HG02970 (cell line): ENCODE results near the gene JPH4.

Source experiments
- ATAC-seq: cut with Tn5 transposase; IDR thresholded peaks from one replicate; pipeline ENCODE4 v1.9.1; 2021; ENCODE audit warnings: mild to moderate bottlenecking, moderate library complexity, moderate number of reproducible peaks; ENCODE audit not compliant: unreplicated experiment, low FRiP score

JPH4 gene

DNA sequence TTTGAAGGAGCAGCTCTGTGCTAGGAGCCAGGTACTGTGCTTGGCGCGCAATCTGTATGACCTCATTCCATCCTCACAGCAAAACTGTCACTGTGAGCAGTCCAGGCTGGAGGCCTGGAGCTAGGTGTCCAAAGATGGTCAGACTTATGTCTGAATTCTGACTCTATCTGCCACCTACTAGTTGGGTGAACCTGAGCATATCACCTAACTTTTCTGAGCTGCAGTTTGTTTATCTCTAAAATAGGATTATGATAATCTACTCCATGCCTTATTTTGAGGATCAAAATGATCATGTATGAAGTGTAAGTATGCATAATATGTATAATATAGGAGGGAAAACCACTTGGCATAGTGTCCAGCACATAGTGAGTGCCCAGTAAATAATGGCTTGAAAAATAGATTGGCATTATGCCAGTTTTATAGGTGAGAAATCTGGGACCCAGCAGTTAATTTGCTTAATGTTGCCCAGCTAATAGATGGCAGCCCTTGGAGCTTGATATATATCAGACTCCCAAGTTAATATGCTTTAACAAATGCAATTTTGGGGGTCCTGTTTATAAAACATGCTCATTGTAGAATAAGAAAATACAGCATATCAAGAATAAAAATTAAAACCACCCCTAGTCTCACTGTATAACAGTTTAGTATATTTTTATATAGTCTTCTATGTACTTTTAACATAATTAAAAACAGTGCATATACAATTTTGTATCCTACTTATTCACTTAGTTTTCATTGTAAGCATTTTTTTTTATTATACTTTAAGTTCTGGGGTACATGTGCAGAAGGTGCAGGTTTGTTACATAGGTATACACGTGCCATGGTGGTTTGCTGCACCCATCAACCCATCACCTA is 4.5 kb upstream of the JPH4 start:
- ATAC-seq, result no peak

GRCh38 chr14:23580948-23581281 is 2.3 kb upstream of the JPH4 start:
- no peak for ATAC-seq

DNA sequence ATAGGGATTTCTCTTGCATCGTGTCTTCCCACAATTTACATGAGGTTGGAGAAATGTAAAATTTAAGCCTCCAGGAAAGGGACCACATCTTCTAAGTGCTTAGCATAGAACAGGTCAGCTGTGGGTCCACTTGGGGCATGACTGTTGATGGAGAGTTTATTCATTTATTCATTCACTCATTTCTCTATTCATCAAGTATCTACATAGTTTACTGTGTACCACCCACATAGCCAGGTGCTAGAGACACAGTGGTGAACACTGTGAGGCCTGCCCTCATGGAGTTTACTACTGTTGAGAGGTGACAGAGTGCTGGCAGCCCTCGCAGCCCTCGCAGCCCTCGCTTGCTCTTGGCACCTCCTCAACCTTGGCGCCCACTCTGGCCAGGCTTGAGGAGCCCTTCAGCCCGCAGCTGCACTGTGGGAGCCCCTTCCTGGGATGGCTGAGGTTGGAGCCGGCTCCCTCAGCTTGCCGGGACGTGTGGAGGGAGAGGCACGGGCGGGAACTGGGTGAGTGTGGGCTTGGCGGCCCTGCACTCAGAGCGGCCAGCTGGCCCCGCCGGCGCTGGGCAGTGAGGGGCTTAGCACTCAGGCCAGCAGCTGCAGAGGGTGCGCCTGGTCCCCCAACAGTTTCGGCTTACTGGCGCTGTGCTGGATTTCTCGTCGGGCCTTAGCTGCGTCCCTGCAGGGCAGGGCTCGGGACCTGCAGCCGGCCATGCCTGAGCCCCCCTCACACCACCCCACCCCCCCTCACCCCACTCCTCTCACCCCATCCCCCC is 1.7 kb upstream of the JPH4 start:
- ATAC-seq, result no peak

DNA sequence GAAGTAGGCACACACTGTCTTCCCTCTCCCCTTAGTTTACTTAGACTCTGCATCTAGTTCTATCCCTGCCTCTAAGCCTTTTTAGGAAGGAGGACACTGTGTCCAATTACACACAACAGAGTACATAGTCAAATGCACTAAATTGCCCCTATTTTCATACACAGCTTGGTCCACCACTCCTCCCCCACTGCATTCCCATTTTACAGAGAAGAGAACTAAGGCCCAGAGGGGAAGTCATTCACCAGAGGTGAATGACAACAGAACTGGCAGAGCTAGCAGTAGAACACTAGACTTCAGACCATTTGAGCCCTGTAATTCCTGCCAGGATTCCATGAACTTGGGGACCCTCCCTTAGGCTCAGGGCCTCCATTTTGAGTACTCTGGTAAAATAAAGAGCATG is 1.1 kb upstream of the JPH4 start:
- ATAC-seq, result no peak

GRCh38 chr14:23579311-23579630 is 681 bp upstream of the JPH4 start:
- no peak for ATAC-seq

GRCh38 chr14:23577710-23578392 is 739 bp downstream of the JPH4 start:
- no peak for ATAC-seq

GRCh38 chr14:23577004-23577681 is 1.4 kb downstream of the JPH4 start:
- no peak for ATAC-seq

DNA sequence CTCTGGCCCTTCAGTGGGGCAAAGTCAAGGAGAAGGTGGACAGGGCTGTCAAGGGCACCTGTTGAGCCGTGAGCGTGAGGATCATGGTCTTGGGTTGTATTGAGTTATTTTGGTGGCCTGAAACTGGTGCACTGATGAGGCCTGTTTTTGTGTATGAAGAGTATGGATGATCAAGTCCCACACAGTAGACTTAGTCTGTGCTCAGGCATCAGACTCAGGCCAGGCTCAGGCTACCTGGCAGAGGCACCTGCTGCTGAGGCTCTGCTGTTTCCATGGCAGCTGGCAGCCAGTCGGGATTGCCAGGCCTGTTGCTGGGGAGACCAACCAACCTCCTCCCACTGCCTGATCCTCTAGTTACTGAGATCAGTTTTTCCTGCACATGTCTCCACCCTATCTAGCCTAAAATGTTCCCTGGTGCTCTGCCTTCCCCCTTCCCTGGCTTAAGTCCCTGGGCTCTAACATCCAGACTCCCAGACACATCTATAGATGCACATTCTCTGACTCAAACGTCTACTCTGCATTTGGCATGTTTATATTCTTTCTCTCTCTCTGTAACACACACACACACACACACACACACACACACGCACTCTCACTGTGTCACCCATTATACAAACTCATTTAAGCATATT is 5.1 kb downstream of the JPH4 start:
- ATAC-seq, result no peak

DNA sequence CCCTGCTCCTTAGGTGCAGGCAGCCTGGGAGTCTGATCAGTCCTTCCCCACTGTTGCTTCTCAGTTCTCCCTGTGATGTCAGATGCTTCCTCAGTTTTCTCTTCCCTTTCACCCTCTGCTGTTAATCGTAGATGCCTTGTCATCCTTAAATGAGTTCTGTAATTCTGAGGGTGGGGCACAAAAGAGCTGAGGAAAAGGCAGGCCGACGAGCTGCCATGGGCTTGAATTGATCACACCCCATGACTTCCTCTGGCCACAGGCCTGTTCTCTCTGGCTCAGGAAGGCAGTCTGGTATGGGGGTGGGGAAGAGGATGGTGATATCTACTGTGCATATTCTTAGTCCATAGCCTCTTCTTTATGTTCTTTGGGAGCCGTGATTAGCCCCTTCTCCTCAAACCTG is 5.8 kb downstream of the JPH4 start:
- no peak for ATAC-seq

GRCh38 chr14:23572524-23572828 is 6.1 kb downstream of the JPH4 start:
- no peak for ATAC-seq

- ATAC-seq, result no peak
Observed at GRCh38 chr14:23571701-23572523, 6.7 kb downstream of the JPH4 start.

DNA sequence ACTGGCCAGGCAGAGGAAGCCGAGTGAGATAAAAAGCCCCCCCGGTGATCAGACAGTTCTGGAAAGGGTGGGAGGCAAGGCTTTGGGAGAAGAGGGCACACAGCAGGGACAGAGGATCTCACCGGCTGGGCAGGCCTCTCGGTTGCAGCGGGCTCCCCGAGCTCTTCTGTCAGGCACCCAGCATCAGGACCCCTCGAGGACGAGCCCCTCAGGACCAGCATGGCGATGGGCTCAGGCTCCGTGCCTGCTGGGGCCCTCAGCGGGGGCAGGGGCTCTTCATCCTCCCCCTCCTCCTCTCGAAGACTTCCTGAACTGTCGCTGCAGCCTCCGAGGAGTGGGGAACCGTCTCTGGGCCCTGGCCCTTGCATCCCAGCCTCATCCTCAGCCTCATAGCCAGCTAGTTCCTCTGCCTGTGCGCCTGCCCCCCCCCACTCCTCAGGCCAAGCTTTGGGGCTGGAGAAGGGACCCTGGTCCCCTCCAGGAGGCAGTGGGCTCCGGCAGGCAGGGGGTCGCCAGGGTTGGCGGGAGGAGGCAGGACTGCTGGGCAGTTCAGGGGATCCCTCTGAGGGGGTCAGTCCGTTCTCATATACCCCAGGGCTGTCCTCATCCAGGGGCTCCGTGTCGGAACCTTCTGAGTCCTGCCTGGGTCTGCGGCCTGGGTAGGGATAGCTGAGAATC is 7.6 kb downstream of the JPH4 start:
- no peak for ATAC-seq

- ATAC-seq, result no peak
Observed at GRCh38 chr14:23569443-23570151, 9.0 kb downstream of the JPH4 start.

DNA sequence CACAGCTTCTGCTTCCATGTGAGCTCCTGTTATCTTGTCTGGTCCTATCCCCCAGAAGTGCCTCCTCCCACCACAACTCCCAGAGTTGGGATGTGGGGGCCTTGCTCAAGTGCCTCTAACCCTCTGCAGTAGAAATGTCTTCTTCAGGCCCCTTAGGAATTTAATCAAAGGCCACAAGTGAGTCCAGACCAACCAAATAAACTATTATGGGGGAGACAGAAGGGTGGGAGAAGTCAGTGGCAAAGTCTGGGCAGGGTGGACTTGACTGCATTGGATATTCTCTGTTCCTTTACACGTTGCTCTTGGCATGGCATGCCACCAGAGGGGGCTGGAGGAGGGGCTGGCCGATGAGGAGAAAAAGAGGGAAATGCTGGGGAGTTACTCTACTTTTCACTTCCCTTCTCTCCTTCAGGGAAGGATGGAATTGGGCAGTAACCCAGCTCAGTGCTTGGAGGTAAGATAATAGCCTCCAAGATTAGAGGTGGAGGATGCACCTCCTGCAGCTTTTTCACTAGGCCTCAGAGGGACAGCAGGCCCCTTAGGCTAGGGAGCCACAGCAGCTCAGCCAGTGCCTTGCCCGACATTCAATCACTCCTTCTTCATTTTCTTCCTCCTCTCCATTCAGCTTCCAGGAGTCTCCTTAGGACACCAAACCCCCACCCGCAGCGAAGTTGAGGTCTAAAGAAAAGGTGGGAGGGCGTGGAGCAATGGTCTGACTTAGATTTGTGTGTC is 9.8 kb downstream of the JPH4 start:
- ATAC-seq, result no peak

DNA sequence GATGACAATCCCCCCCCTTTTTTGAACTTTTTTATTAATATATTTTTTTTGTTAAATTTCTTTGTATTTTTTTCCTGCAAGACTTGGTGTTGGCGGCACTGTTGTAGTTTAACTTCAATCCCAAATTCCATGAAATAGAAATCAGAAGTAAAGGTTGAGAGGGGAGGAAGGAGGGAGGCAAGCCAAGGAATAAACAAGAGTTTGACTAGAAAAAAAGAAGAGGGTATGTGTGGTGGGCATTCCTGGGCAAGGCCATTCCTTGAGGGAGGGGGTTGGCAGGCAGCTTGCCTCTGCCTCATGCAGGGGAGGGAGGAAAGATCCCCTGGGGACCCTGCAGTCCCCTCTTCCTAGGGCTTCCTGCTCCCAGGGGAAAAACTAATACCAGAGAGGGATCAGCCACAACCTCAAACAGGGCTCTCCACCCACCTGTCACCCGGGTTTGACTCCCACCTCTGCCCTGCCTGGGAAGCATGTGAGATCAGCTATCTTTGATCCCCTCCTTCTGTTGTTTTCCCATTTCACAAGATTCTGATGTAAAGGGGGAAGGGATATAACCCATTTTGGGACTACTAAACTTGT is 10.5 kb downstream of the JPH4 start:
- ATAC-seq, result no peak

GRCh38 chr14:23567186-23568020 is 11.2 kb downstream of the JPH4 start, which contains the start of gene AP1G2:
TSS of gene AP1G2 (minus strand) at chr14:23567791. CDS start at chr14:23567314, 477 bp downstream.
- peak; percentile 69 for ATAC-seq

DNA sequence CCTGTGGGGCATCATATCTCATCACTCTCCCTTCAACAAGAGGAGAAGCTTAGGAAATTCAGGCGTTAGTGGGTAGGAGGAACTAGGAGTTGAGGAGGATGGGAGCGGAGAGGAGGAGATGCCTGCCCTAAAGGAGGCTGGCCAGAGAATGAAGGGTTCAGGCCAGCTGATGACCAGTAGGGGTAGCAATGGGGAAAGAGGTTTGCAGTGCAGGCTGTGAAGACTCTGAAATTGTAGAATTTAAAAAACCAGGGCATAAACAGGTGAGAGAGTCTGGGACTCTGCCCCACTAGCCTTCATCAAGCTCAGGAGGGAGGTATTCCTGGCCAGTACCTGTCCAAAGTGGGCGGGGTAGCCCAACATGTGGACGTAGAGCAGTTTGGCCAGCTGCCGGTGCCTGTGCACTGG is 11.8 kb downstream of the JPH4 start:
- peak; percentile 7 for ATAC-seq
